LNCaP clone FGC (cell line): Measurements from ENCODE around the gene EHBP1L1.

ENCODE experiments used
- DNase-seq: peaks from one replicate; pipeline ENCODE4 v3.0.0-alpha.2; 2011; ENCODE audit warnings: low read depth
- H3K4me3 ChIP-seq: 2 replicates; pipeline ENCODE4 v1.5.1; 2011; ENCODE audit warnings: mild to moderate bottlenecking, low read depth, low read length, control low read depth
- CTCF ChIP-seq: IDR thresholded peaks from 2 replicates; pipeline ENCODE4 v1.5.1; 2012; ENCODE audit warnings: mild to moderate bottlenecking; ENCODE audit not compliant: control insufficient read depth, insufficient read depth; ENCODE audit errors: extremely low read depth

EHBP1L1 gene

DNA sequence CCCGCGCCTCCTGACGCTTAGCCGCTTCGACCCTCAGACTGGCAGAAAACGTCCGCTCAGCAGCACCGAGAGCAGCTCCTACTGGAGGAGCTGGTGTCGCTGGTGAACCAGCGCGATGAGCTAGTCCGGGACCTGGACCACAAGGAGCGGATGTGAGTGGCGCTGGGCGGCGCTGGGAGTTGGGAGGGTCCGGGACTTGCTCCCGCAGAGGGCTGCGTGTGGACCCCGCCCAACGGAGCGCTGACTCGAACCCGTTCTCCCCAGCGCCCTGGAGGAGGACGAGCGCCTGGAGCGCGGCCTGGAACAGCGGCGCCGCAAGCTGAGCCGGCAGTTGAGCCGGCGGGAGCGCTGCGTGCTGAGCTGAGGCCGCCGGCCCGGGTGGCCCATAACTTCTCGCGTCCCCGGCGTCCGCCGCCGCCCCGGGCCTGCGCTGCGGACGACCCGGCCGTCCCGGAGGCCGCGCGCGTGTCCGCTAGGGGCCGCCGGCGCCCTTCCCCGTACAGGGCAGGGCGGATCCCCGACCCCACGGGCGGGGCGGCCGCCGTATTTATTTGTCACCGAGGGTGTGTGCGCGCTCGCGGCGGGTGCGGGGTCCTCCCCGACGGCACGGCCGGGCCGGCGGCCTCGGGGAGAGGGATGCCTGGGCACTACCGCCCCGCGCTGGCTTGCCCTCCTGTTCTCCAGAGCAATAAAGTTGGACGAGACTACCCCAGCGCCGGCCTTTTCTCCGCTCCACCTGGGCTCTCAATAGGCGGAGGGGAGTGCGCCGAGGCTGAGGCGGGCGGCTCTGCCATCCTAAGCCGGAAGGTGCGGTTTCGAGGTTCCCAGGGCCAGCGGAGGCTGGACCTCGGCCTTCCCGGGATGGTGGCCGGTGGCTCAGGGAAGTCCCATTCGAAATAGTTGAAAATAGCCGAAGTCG is 16.3 kb downstream of the EHBP1L1 start:
- no peak for TF ChIP-seq CTCF
- DNase-seq, result no peak
- H3K4me3 ChIP-seq, result no peak overlapping the region

DNA sequence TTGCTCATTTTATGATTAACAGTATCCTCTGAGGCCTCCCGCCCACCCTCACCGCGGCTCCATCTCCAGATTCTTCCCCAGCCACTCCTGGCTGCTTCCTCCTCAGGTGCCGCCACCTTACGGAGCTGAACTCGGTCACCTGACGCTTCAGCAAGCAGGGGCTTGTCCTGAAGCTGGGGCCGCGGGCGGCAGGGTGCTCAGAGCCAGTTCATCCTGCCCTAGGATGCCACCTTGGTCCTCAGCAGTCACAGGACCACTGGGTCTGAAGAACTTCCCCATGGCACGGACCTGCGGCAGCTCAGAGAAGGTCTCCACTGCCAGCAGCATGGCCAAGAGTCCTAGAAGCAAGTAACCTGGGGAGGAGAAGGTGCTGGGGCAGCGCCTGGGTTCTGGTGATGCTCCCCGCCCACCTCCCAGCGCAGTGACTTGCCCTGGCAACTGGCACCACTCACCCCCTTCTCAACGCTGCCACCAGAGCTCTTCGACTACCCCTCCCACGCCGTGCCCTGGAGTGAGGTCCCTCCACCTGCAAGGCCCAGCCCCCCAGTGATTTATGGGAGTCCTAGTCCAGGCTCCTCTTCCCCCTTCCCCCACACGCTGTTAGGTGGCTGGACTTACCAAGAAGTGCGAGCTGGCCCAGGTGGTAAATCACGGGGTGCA is 17.1 kb downstream of the EHBP1L1 start:
- no peak overlapping the region for H3K4me3 ChIP-seq
- no peak for DNase-seq
- no peak for TF ChIP-seq CTCF

GRCh38 chr11:65593518-65594414 is 17.9 kb downstream of the EHBP1L1 start:
- DNase-seq, result no peak
- no peak overlapping the region for H3K4me3 ChIP-seq
- peak; percentile 61 for TF ChIP-seq CTCF

DNA sequence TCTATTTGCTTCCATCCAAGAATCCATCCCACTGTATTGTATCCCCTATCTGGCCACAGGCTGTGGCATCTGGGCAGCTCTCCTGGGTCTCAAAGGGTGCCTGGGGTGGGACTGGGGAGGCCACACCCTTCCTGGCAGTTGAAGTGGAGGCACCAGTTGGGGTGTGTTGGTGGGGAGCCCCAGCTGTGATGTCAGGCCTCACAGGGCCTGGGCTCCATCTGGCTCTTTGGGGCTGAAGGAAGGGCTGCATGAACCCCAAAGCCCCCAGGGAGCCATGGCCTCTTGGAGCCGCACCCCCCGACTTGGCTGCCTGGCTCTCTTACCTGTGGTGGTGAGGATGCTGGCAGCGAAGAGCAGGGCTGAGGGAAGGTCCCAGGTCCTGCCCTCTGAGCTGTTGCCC is 19.3 kb downstream of the EHBP1L1 start:
- no peak for DNase-seq
- H3K4me3 ChIP-seq, result no peak overlapping the region
- TF ChIP-seq CTCF, result no peak

GRCh38 chr11:65595543-65596281 is 19.9 kb downstream of the EHBP1L1 start, which contains the start of gene KCNK7:
KCNK7 (minus strand) TSS chr11:65595800; CDS start chr11:65595772, 28 bp downstream.
- DNase-seq, result no peak
- no peak within 1 kb of the TSS for H3K4me3 ChIP-seq
- no peak for TF ChIP-seq CTCF

- DNase-seq, result no peak
- no peak overlapping the region for H3K4me3 ChIP-seq
- TF ChIP-seq CTCF, result no peak
Measured at GRCh38 chr11:65596520-65596919, 20.7 kb downstream of the EHBP1L1 start.
